IMR-90 (cell line): ENCODE results near the gene GGACT. TPM values are rescaled to one million over a fixed set of nuclear protein-coding genes. Genes with fewer than 3 reads are reported as not detected.

Source experiments
- ATAC-seq: fragments of 200-7000 bp; cut with Tn5 transposase; 2 replicates; pipeline ENCODE4 v1.9.1; 2020; ENCODE audit warnings: low read depth, mild to moderate bottlenecking, moderate library complexity
- BruUV-seq: library from RNA; stranded (reverse); fragments of 400-500 nt; replicated peaks from 2 replicates; lab custom pipeline; 2021; lab: Mats Ljungman, UMichigan
- CTCF ChIA-PET: fragments of 300-600 bp; formaldehyde crosslinking; extraction: SDS; loops from one replicate; lab custom pipeline; 2021; ENCODE audit warnings: antibody characterized with exemption; lab: Yijun Ruan, JAX
- POLR2A ChIA-PET: fragments of 300-600 bp; sonication (Branson Sonifier 250); formaldehyde crosslinking; loops from one replicate; lab custom pipeline; 2022; ENCODE audit warnings: antibody characterized with exemption; ENCODE audit not compliant: unreplicated experiment; lab: Charles Lee
- DNase-seq: peaks from one replicate; pipeline ENCODE4 v3.0.0; 2013
- H2AFZ ChIP-seq: replicated peaks from 2 replicates; pipeline ENCODE3; 2013; ENCODE audit warnings: low read length, mild to moderate bottlenecking; ENCODE audit not compliant: poor library complexity
- H2AK5ac ChIP-seq: 2 replicates; pipeline ENCODE4 v1.6.1; 2013; ENCODE audit warnings: low read depth, low read length, inconsistent platforms
- H2AK9ac ChIP-seq: replicated peaks from 2 replicates; pipeline ENCODE3; 2013; ENCODE audit warnings: mild to moderate bottlenecking, low read depth, low read length, moderate library complexity; ENCODE audit not compliant: poor library complexity
- H2BK120ac ChIP-seq: 2 replicates; pipeline ENCODE4 v1.6.1; 2013; ENCODE audit warnings: low read depth, low read length, inconsistent platforms
- H2BK15ac ChIP-seq: 3 replicates; pipeline ENCODE4 v1.6.1; 2013; ENCODE audit warnings: low read depth, low read length, inconsistent platforms
- H2BK20ac ChIP-seq: 2 replicates; pipeline ENCODE4 v1.6.1; 2013; ENCODE audit warnings: low read depth, mild to moderate bottlenecking, inconsistent platforms, low read length, moderate library complexity
- H2BK5ac ChIP-seq: 2 replicates; pipeline ENCODE4 v1.6.1; 2013; ENCODE audit warnings: mild to moderate bottlenecking, low read depth, low read length, inconsistent platforms; ENCODE audit not compliant: poor library complexity, severe bottlenecking
- H3K14ac ChIP-seq: replicated peaks from 2 replicates; pipeline ENCODE4 v1.6.1; 2013; ENCODE audit warnings: low read depth, low read length, inconsistent platforms
- H3K18ac ChIP-seq: 2 replicates; pipeline ENCODE4 v1.6.1; 2013; ENCODE audit warnings: low read depth, low read length, control low read depth
- H3K23ac ChIP-seq: 2 replicates; pipeline ENCODE4 v1.6.1; 2013; ENCODE audit warnings: low read depth, low read length, inconsistent platforms
- H3K27ac ChIP-seq: 2 replicates; pipeline ENCODE4 v1.5.1; 2013; ENCODE audit warnings: mild to moderate bottlenecking, control low read depth, low read length; ENCODE audit not compliant: insufficient read depth
- H3K27me3 ChIP-seq: 2 replicates; pipeline ENCODE4 v1.6.1; 2013; ENCODE audit warnings: low read length; ENCODE audit not compliant: control insufficient read depth, insufficient read depth
- H3K36me3 ChIP-seq: 2 replicates; pipeline ENCODE4 v1.6.1; 2013; ENCODE audit warnings: low read length, mixed read lengths; ENCODE audit not compliant: control insufficient read depth, insufficient read depth
- H3K4ac ChIP-seq: 2 replicates; pipeline ENCODE4 v1.6.1; 2013; ENCODE audit warnings: low read depth, low read length, inconsistent platforms
- H3K4me1 ChIP-seq: 2 replicates; pipeline ENCODE4 v1.6.1; 2013; ENCODE audit warnings: low read length, mixed read lengths; ENCODE audit not compliant: control insufficient read depth, insufficient read depth
- H3K4me2 ChIP-seq: 2 replicates; pipeline ENCODE4 v1.6.1; 2013; ENCODE audit warnings: low read depth, mild to moderate bottlenecking, control low read depth, low read length, moderate library complexity
- H3K4me3 ChIP-seq: 2 replicates; pipeline ENCODE4 v1.5.1; 2013; ENCODE audit warnings: low read depth, mild to moderate bottlenecking, control low read depth, low read length, moderate library complexity; ENCODE audit not compliant: insufficient read depth
- H3K56ac ChIP-seq: 2 replicates; pipeline ENCODE4 v1.6.1; 2013; ENCODE audit warnings: low read length, inconsistent platforms; ENCODE audit not compliant: insufficient read depth; ENCODE audit errors: extremely low read depth
- H3K79me1 ChIP-seq, 2 experiments: 2 replicates each; pipeline ENCODE4 v1.6.1; 2013; ENCODE audit warnings: low read length in 2 of 2, inconsistent platforms in 1 of 2, low read depth in 1 of 2
- H3K9ac ChIP-seq: 2 replicates; pipeline ENCODE4 v1.6.1; 2013; ENCODE audit warnings: low read depth, low read length, control low read depth
- H3K9me1 ChIP-seq: 2 replicates; pipeline ENCODE4 v1.6.1; 2013; ENCODE audit warnings: low read length, inconsistent platforms; ENCODE audit not compliant: insufficient read depth
- H3K9me3 ChIP-seq: 2 replicates; pipeline ENCODE4 v1.6.1; 2013; ENCODE audit warnings: low read length; ENCODE audit not compliant: control insufficient read depth, insufficient read depth
- H4K20me1 ChIP-seq: 2 replicates; pipeline ENCODE4 v1.6.1; 2013; ENCODE audit warnings: low read length, inconsistent platforms; ENCODE audit not compliant: insufficient read depth
- H4K5ac ChIP-seq: 2 replicates; pipeline ENCODE4 v1.6.1; 2013; ENCODE audit warnings: mild to moderate bottlenecking, low read depth, low read length, control low read depth
- H4K8ac ChIP-seq, 2 experiments: 2 replicates each; pipeline ENCODE4 v1.6.1; 2013; ENCODE audit warnings: low read depth in 2 of 2, low read length in 2 of 2, control low read depth in 1 of 2, inconsistent platforms in 1 of 2
- H4K91ac ChIP-seq: 2 replicates; pipeline ENCODE4 v1.6.1; 2013; ENCODE audit warnings: low read depth, low read length, inconsistent platforms; ENCODE audit not compliant: insufficient read depth
- CEBPB ChIP-seq: IDR thresholded peaks from 2 replicates; pipeline ENCODE4 v1.6.1; 2012; ENCODE audit warnings: low read depth, low read length, improper control_type of control experiment
- ELK1 ChIP-seq: fragments of 150-350 bp; IDR thresholded peaks from 2 replicates; pipeline ENCODE4 v1.6.1; 2016; ENCODE audit warnings: low read depth, mild to moderate bottlenecking, low read length, moderate library complexity, borderline replicate concordance
- FOS ChIP-seq: fragments of 150-350 bp; IDR thresholded peaks from 2 replicates; pipeline ENCODE4 v1.6.1; 2016; ENCODE audit warnings: low read depth, low read length
- MAFK ChIP-seq: IDR thresholded peaks from 2 replicates; pipeline ENCODE4 v1.6.1; 2012; ENCODE audit warnings: low read depth, low read length, improper control_type of control experiment
- MAZ ChIP-seq: IDR thresholded peaks from 2 replicates; pipeline ENCODE4 v1.6.1; 2012; ENCODE audit warnings: low read depth, mild to moderate bottlenecking, low read length, improper control_type of control experiment, moderate library complexity, borderline replicate concordance
- WGBS, 2 experiments: methylation state at CpG; one replicate each; pipeline versions ENCODE4 v1.1.5 to v1.1.7; 2013; ENCODE audit warnings: missing lambda C conversion rate in 2 of 2; ENCODE audit not compliant: insufficient read length in 1 of 2; ENCODE audit errors: extremely low coverage in 2 of 2; 5-methylcytosine and 5-hydroxymethylcytosine counted together
- dilution Hi-C: fragments of 300-500 bp; cut with HindIII; formaldehyde crosslinking; loops from one replicate; pipeline ENCODE4 v1.14.3; 2018; ENCODE audit warnings: low sequenced_read_pairs; ENCODE audit not compliant: unreplicated experiment
- in situ Hi-C: fragments of 300-500 bp; cut with MboI; formaldehyde crosslinking; loops from 3 replicates; pipeline ENCODE4 v1.14.3; 2019; ENCODE audit warnings: low sequenced_read_pairs, inconsistent platforms, mixed read lengths
- intact Hi-C: fragments of 100-400 bp; cut with micrococcal nuclease; formaldehyde crosslinking; loops from 2 replicates; pipeline ENCODE4 v1.10.0; 2022
- polyA plus RNA-seq, 3 experiments: library from polyadenylated mRNA; depleted of rRNA; stranded (reverse); fragments of >200 nt; gene quantifications; 2 replicates each; pipeline ENCODE4 v1.2.3, GENCODE V29; 2012; ENCODE audit warnings: low replicate concordance in 1 of 3
- total RNA-seq: library from RNA; depleted of rRNA; stranded (reverse); fragments of >200 nt; gene quantifications from 2 replicates; pipeline ENCODE4 v1.2.3, GENCODE V29; 2012

Gene GGACT
- total and polyA plus RNA-seq, 2 of the 4 experiments (the other 2 are of a cell fraction), result 2.0 to 2.6 TPM

GRCh38 chr13:100529666-100530377 is 58.8 kb downstream of the GGACT start:
- CTCF ChIA-PET, result no interaction called here
- H3K27me3 ChIP-seq, result no peaks in the 10 kb centered on the region
- dilution Hi-C loops, result no loop called here

More at GRCh38 chr13:100529666-100530377, 58.8 kb downstream of the GGACT start:
- H2AK5ac ChIP-seq, result no peak overlapping the region
- no peak overlapping the region for H4K91ac ChIP-seq
- no peak overlapping the region for H3K27ac ChIP-seq
- H2BK15ac ChIP-seq, result no peak overlapping the region
- WGBS, 2 experiments, result 80% methylated on average over 2 of the region's 15 CpGs; no CpG with 5 or more reads in 1 of the 2 experiments
- no peaks in the 10 kb centered on the region for H4K20me1 ChIP-seq
- no peak overlapping the region for H3K4me3 ChIP-seq
- intact Hi-C loops (no loop called here), in situ Hi-C loops (loop anchor here (10.0 kb wide), 1 partner anchor 615 kb away; no protein-coding TSS in a partner anchor)
- no peak overlapping the region for H2BK20ac ChIP-seq
- no peak overlapping the region for H2AFZ ChIP-seq
- H3K14ac ChIP-seq, result no peak overlapping the region
- peaks cover 2% of the 10 kb centered on the region for H3K4me1 ChIP-seq
- H3K9me3 ChIP-seq, result no peaks in the 10 kb centered on the region
- POLR2A ChIA-PET, result no interaction called here
- no peak overlapping the region for H3K23ac ChIP-seq
- no peaks in the 10 kb centered on the region for H3K79me1 ChIP-seq
- no peak overlapping the region for H3K9ac ChIP-seq
- no peak overlapping the region for H2BK5ac ChIP-seq
- H3K36me3 ChIP-seq, result peaks cover 3% of the 10 kb centered on the region
- H3K4me2 ChIP-seq, result no peak overlapping the region
- H4K5ac ChIP-seq, result no peak overlapping the region
- no peak overlapping the region for H3K56ac ChIP-seq
- no TSS peak for BruUV-seq
- TF ChIP-seq CEBPB, result no peak
- no peak for TF ChIP-seq MAZ
- TF ChIP-seq MAFK, result no peak
- TF ChIP-seq ELK1, result no peak
- no peak for TF ChIP-seq FOS
- no peak overlapping the region for H2AK9ac ChIP-seq
- ATAC-seq (no peak), DNase-seq (no peak)
- no peak overlapping the region for H4K8ac ChIP-seq
- H2BK120ac ChIP-seq, result no peak overlapping the region
- no peaks in the 10 kb centered on the region; the same call in 1 of the 2 replicates for H3K9me1 ChIP-seq
- H3K4ac ChIP-seq, result no peak overlapping the region
- no peak overlapping the region for H3K18ac ChIP-seq
